Mesenchymal stem cell (in vitro differentiated cells and primary cell): ENCODE data around the gene TOP3A.

Experiments
- DNase-seq: peaks from one replicate; pipeline ENCODE4 v3.0.0-alpha.2; 2013
- H2AFZ ChIP-seq: one replicate; pipeline ENCODE4 v1.6.1; 2013; ENCODE audit warnings: low read depth, mild to moderate bottlenecking, control low read depth, inconsistent platforms, low read length, moderate library complexity
- H2AK5ac ChIP-seq: 2 replicates; pipeline ENCODE4 v1.6.1; 2013; ENCODE audit warnings: low read length, moderate library complexity, mild to moderate bottlenecking, inconsistent platforms; ENCODE audit not compliant: severe bottlenecking
- H2BK120ac ChIP-seq: one replicate; pipeline ENCODE4 v1.6.1; 2013; ENCODE audit warnings: low read depth, mild to moderate bottlenecking, inconsistent platforms, low read length, moderate library complexity
- H2BK12ac ChIP-seq, 2 experiments: one replicate each; pipeline ENCODE4 v1.6.1; 2013; ENCODE audit warnings: inconsistent platforms in 2 of 2, low read length in 2 of 2, mild to moderate bottlenecking in 2 of 2, moderate library complexity in 2 of 2, control low read depth in 1 of 2
- H2BK15ac ChIP-seq: one replicate; pipeline ENCODE4 v1.6.1; 2013; ENCODE audit warnings: mild to moderate bottlenecking, low read depth, inconsistent platforms; ENCODE audit not compliant: poor library complexity, severe bottlenecking
- H2BK5ac ChIP-seq: 2 replicates; pipeline ENCODE4 v1.6.1; 2013; ENCODE audit warnings: low read depth, mild to moderate bottlenecking, low read length, control low read depth, inconsistent platforms; ENCODE audit not compliant: poor library complexity, severe bottlenecking
- H3K14ac ChIP-seq, 2 experiments: one replicate each; pipeline ENCODE4 v1.6.1; 2013; ENCODE audit warnings: inconsistent platforms in 2 of 2, low read length in 2 of 2, control low read depth in 1 of 2, mild to moderate bottlenecking in 1 of 2, moderate library complexity in 1 of 2
- H3K18ac ChIP-seq, 2 experiments: one replicate each; pipeline ENCODE4 v1.6.1; 2013; ENCODE audit warnings: inconsistent platforms in 2 of 2, low read length in 2 of 2, control low read depth in 1 of 2, low read depth in 1 of 2, mild to moderate bottlenecking in 1 of 2
- H3K23ac ChIP-seq, 2 experiments: one replicate each; pipeline ENCODE4 v1.6.1; 2013; ENCODE audit warnings: inconsistent platforms in 2 of 2, low read length in 2 of 2, mild to moderate bottlenecking in 2 of 2, moderate library complexity in 2 of 2, control low read depth in 1 of 2
- H3K27ac ChIP-seq: 2 replicates; pipeline ENCODE4 v1.5.1; 2013; ENCODE audit warnings: mild to moderate bottlenecking, moderate library complexity, low read length, control low read depth, inconsistent platforms; ENCODE audit not compliant: poor library complexity, severe bottlenecking
- H3K27me3 ChIP-seq, 2 experiments: 2 replicates each; pipeline versions ENCODE4 v1.6.1 to v1.7.0; 2013; ENCODE audit warnings: low read length in 2 of 2, mild to moderate bottlenecking in 2 of 2, moderate library complexity in 2 of 2, control low read depth in 1 of 2, inconsistent platforms in 1 of 2; ENCODE audit not compliant: control insufficient read depth in 1 of 2, insufficient read depth in 1 of 2
- H3K36me3 ChIP-seq, 2 experiments: 2 replicates each; pipeline versions ENCODE4 v1.6.1 to v1.7.0; 2013; ENCODE audit warnings: low read length in 2 of 2, control low read depth in 1 of 2, inconsistent platforms in 1 of 2, low read depth in 1 of 2, mild to moderate bottlenecking in 1 of 2; ENCODE audit not compliant: insufficient read depth in 2 of 2, control insufficient read depth in 1 of 2
- H3K4ac ChIP-seq, 2 experiments: one replicate each; pipeline ENCODE4 v1.6.1; 2013; ENCODE audit warnings: inconsistent platforms in 2 of 2, low read length in 2 of 2, mild to moderate bottlenecking in 2 of 2, moderate library complexity in 2 of 2, control low read depth in 1 of 2, low read depth in 1 of 2
- H3K4me1 ChIP-seq: 2 replicates; pipeline ENCODE4 v1.6.1; 2013; ENCODE audit warnings: low read depth, low read length, control low read depth; ENCODE audit not compliant: control insufficient read depth, insufficient read depth
- H3K4me2 ChIP-seq: 2 replicates; pipeline ENCODE4 v1.6.1; 2013; ENCODE audit warnings: low read length, mild to moderate bottlenecking, inconsistent platforms; ENCODE audit not compliant: poor library complexity, severe bottlenecking
- H3K4me3 ChIP-seq, 2 experiments: 2 replicates each; pipeline versions ENCODE4 v1.5.1 to v1.7.0; 2013; ENCODE audit warnings: low read length in 2 of 2, mild to moderate bottlenecking in 2 of 2, control low read depth in 1 of 2, low read depth in 1 of 2; ENCODE audit not compliant: insufficient read depth in 1 of 2
- H3K79me1 ChIP-seq: replicated peaks from 2 replicates; pipeline ENCODE4 v1.6.1; 2013; ENCODE audit warnings: mild to moderate bottlenecking, control low read depth, low read length, inconsistent platforms; ENCODE audit not compliant: poor library complexity, severe bottlenecking
- H3K9ac ChIP-seq: 2 replicates; pipeline ENCODE4 v1.7.0; 2013; ENCODE audit warnings: mild to moderate bottlenecking, low read length, moderate library complexity
- H3K9me3 ChIP-seq: 2 replicates; pipeline ENCODE4 v1.7.0; 2013; ENCODE audit warnings: mild to moderate bottlenecking, low read length; ENCODE audit not compliant: control insufficient read depth
- H4K8ac ChIP-seq: one replicate; pipeline ENCODE4 v1.6.1; 2013; ENCODE audit warnings: inconsistent platforms, mild to moderate bottlenecking, low read length, moderate library complexity
- H4K91ac ChIP-seq: one replicate; pipeline ENCODE4 v1.6.1; 2013; ENCODE audit warnings: mild to moderate bottlenecking, low read length, inconsistent platforms
- WGBS: methylation state at CpG from one replicate; pipeline ENCODE4 v1.1.7; 2013; ENCODE audit warnings: mixed read lengths; 5-methylcytosine and 5-hydroxymethylcytosine counted together

The TOP3A gene

GRCh38 chr17:18267366-18267765 lies 47.4 kb downstream of the TOP3A start:
- Histone ChIP-seq H3K23ac (no peak overlapping the region), H2BK15ac (no peak overlapping the region), H4K91ac (no peak overlapping the region), H3K27me3 (no peaks in the 10 kb centered on the region), H2AFZ (no peak overlapping the region), H2BK5ac (no peak overlapping the region), H3K14ac (no peak overlapping the region), H2BK12ac (no peak overlapping the region), H3K4me1 (peaks cover 14% of the 10 kb centered on the region), H2AK5ac (no peak overlapping the region), H3K4ac (no peak overlapping the region), H3K79me1 (peaks cover 22% of the 10 kb centered on the region), H3K18ac (no peak overlapping the region), H3K4me2 (no peak overlapping the region), H2BK120ac (no peak overlapping the region), H3K4me3 (no peak overlapping the region), H3K36me3 (peaks cover 41 to 52% of the 10 kb centered on the region in 2 experiments), H3K9ac (no peak overlapping the region), H4K8ac (no peak overlapping the region), H3K27ac (no peak overlapping the region), H3K9me3 (no peaks in the 10 kb centered on the region)
- DNase-seq = no peak
- WGBS = 90% methylated on average over 10 of the region's 10 CpGs

GRCh38 chr17:18263885-18264682 lies 50.7 kb downstream of the TOP3A start:
- no peak overlapping the region for H2AFZ ChIP-seq
- no peak overlapping the region for H3K27ac ChIP-seq
- H4K91ac ChIP-seq = no peak overlapping the region
- H3K4me1 ChIP-seq = peaks cover 34% of the 10 kb centered on the region
- no peaks in the 10 kb centered on the region for H3K27me3 ChIP-seq
- no peak overlapping the region for H2BK15ac ChIP-seq
- no peak overlapping the region for H2AK5ac ChIP-seq
- no peak overlapping the region for H4K8ac ChIP-seq
- no peak for DNase-seq
- H3K9ac ChIP-seq = no peak overlapping the region
- H3K4ac ChIP-seq = no peak overlapping the region
- no peak overlapping the region for H3K18ac ChIP-seq
- H3K14ac ChIP-seq = no peak overlapping the region
- no peaks in the 10 kb centered on the region for H3K9me3 ChIP-seq
- H3K4me2 ChIP-seq = no peak overlapping the region
- peaks cover 32 to 38% of the 10 kb centered on the region in 2 experiments for H3K36me3 ChIP-seq
- WGBS = 96% methylated on average over 50 of the region's 50 CpGs
- peaks cover 30% of the 10 kb centered on the region for H3K79me1 ChIP-seq
- H3K23ac ChIP-seq = no peak overlapping the region
- H3K4me3 ChIP-seq = no peak overlapping the region
- H2BK5ac ChIP-seq = no peak overlapping the region
- no peak overlapping the region for H2BK12ac ChIP-seq
- no peak overlapping the region for H2BK120ac ChIP-seq

GRCh38 chr17:18262641-18263040 lies 52.2 kb downstream of the TOP3A start:
- no peak overlapping the region for H3K18ac ChIP-seq
- H3K27ac ChIP-seq = no peak overlapping the region
- H3K23ac ChIP-seq = no peak overlapping the region
- no peak overlapping the region for H3K4me3 ChIP-seq
- WGBS = 97% methylated on average over 12 of the region's 12 CpGs
- H3K4me2 ChIP-seq = no peak overlapping the region
- peaks cover 30% of the 10 kb centered on the region for H3K4me1 ChIP-seq
- H3K4ac ChIP-seq = no peak overlapping the region
- no peak overlapping the region for H2BK5ac ChIP-seq
- no peak overlapping the region for H4K8ac ChIP-seq
- H3K9ac ChIP-seq = peak overlapping the region; percentile 97
- H3K14ac ChIP-seq = no peak overlapping the region
- peaks cover 32 to 38% of the 10 kb centered on the region in 2 experiments for H3K36me3 ChIP-seq
- no peaks in the 10 kb centered on the region for H3K27me3 ChIP-seq
- no peaks in the 10 kb centered on the region for H3K9me3 ChIP-seq
- no peak overlapping the region for H2BK120ac ChIP-seq
- H2BK12ac ChIP-seq = no peak overlapping the region
- DNase-seq = no peak
- H2BK15ac ChIP-seq = no peak overlapping the region
- peaks cover 26% of the 10 kb centered on the region for H3K79me1 ChIP-seq
- no peak overlapping the region for H4K91ac ChIP-seq
- H2AFZ ChIP-seq = no peak overlapping the region
- no peak overlapping the region for H2AK5ac ChIP-seq

- no peak overlapping the region for H2AK5ac ChIP-seq
- no peak overlapping the region for H2BK15ac ChIP-seq
- peaks cover 32 to 35% of the 10 kb centered on the region in 2 experiments for H3K36me3 ChIP-seq
- peak overlapping the region in 1 of 2 experiments; percentile 87 for H3K4me3 ChIP-seq
- no peak overlapping the region for H3K23ac ChIP-seq
- no peak overlapping the region for H2AFZ ChIP-seq
- H3K4me1 ChIP-seq = peaks cover 34% of the 10 kb centered on the region
- 89% methylated on average over 2 of the region's 2 CpGs for WGBS
- H3K27me3 ChIP-seq = no peaks in the 10 kb centered on the region
- no peak overlapping the region for H3K14ac ChIP-seq
- no peak for DNase-seq
- no peak overlapping the region for H4K91ac ChIP-seq
- peak overlapping the region; percentile 97 for H3K9ac ChIP-seq
- H2BK5ac ChIP-seq = no peak overlapping the region
- no peak overlapping the region for H2BK120ac ChIP-seq
- peak overlapping the region; percentile 77 for H3K27ac ChIP-seq
- no peaks in the 10 kb centered on the region for H3K9me3 ChIP-seq
- no peak overlapping the region for H2BK12ac ChIP-seq
- H3K18ac ChIP-seq = no peak overlapping the region
- no peak overlapping the region for H3K4me2 ChIP-seq
- no peak overlapping the region for H4K8ac ChIP-seq
- no peak overlapping the region for H3K4ac ChIP-seq
- H3K79me1 ChIP-seq = peaks cover 23% of the 10 kb centered on the region
These were observed 52.7 kb downstream of the TOP3A start for GRCh38 chr17:18262111-18262510.
